Fibroblast of lung (primary cell): ENCODE measurements around the gene SUPT16H. TPM values are rescaled to one million over a fixed set of nuclear protein-coding genes. Genes with fewer than 3 reads are reported as not detected.

Experiments
- DNase-seq, 2 donors: peaks; one replicate each; pipeline versions ENCODE4 v3.0.0 to v3.0.0-alpha.2; 2010; ENCODE audit warnings: low read depth in 2 of 2
- H2AFZ ChIP-seq: 2 replicates; pipeline ENCODE4 v1.5.1; 2012; ENCODE audit warnings: low read length, control low read depth, inconsistent platforms
- H3K27ac ChIP-seq: 2 replicates; pipeline ENCODE4 v1.5.1; 2011; ENCODE audit warnings: low read length, control low read depth; ENCODE audit not compliant: insufficient read depth
- H3K27me3 ChIP-seq: 2 replicates; pipeline ENCODE4 v1.5.1; 2011; ENCODE audit warnings: mild to moderate bottlenecking, low read length; ENCODE audit not compliant: control insufficient read depth, insufficient read depth
- H3K36me3 ChIP-seq: 2 replicates; pipeline ENCODE4 v1.5.1; 2011; ENCODE audit warnings: low read length; ENCODE audit not compliant: control insufficient read depth, insufficient read depth
- H3K4me1 ChIP-seq: 2 replicates; pipeline ENCODE4 v1.5.1; 2011; ENCODE audit warnings: low read length; ENCODE audit not compliant: control insufficient read depth, insufficient read depth; ENCODE audit errors: extremely low read depth
- H3K4me2 ChIP-seq: 2 replicates; pipeline ENCODE4 v1.5.1; 2011; ENCODE audit warnings: low read length, control low read depth; ENCODE audit not compliant: insufficient read depth; ENCODE audit errors: extremely low read depth
- H3K4me3 ChIP-seq, 4 experiments: fragments of 200-600 bp in 1 of 4; sonication (generic) in 1 of 4; replicated peaks in 1 of 4; 2 replicates each; pipeline ENCODE4 v1.5.1; 2011 to 2016; ENCODE audit warnings: low read length in 4 of 4, low read depth in 3 of 4, mild to moderate bottlenecking in 3 of 4, control low read depth in 2 of 4, inconsistent platforms in 1 of 4, mixed read lengths in 1 of 4; ENCODE audit not compliant: insufficient read depth in 1 of 4; ENCODE audit errors: control extremely low read depth in 1 of 4
- H3K79me2 ChIP-seq: 2 replicates; pipeline ENCODE4 v1.5.1; 2012; ENCODE audit warnings: mild to moderate bottlenecking, low read length, inconsistent platforms; ENCODE audit not compliant: control insufficient read depth, insufficient read depth
- H3K9ac ChIP-seq: 2 replicates; pipeline ENCODE4 v1.5.1; 2011; ENCODE audit warnings: mild to moderate bottlenecking, low read length, control low read depth; ENCODE audit not compliant: insufficient read depth
- H3K9me3 ChIP-seq: 2 replicates; pipeline ENCODE4 v1.5.1; 2012; ENCODE audit warnings: low read depth, low read length; ENCODE audit not compliant: control insufficient read depth, insufficient read depth
- H4K20me1 ChIP-seq: 2 replicates; pipeline ENCODE4 v1.5.1; 2011; ENCODE audit warnings: low read length; ENCODE audit not compliant: control insufficient read depth, insufficient read depth; ENCODE audit errors: extremely low read depth
- CTCF ChIP-seq, 2 donors: IDR thresholded peaks in 1 of 2; conservative IDR thresholded peaks in 1 of 2; 1 replicate in 1 of 2; 2 replicates in 1 of 2; pipeline ENCODE4 v1.5.1; 2011 to 2012; ENCODE audit warnings: low read length in 2 of 2, control low read depth in 1 of 2, inconsistent platforms in 1 of 2, low read depth in 1 of 2, mild to moderate bottlenecking in 1 of 2
- EZH2 ChIP-seq: IDR thresholded peaks from 2 replicates; pipeline ENCODE4 v1.5.1; 2012; ENCODE audit warnings: low read length, control low read depth, mild to moderate bottlenecking; ENCODE audit errors: missing control alignments
- polyA plus RNA-seq, 2 donors: library from polyadenylated mRNA; depleted of rRNA in 1 of 2; stranded (reverse) in 1 of 2; unstranded in 1 of 2; fragments of >200 nt; gene quantifications; 2 replicates each; pipeline ENCODE4 v1.2.1, GENCODE V29; 2011 to 2012; ENCODE audit warnings: missing spikeins in 1 of 2
- total RNA-seq: library from RNA; depleted of rRNA; stranded (reverse); fragments of >200 nt; gene quantifications from 2 replicates; pipeline ENCODE4 v1.2.1, GENCODE V29; 2014

SUPT16H gene
- total and polyA plus RNA-seq, 2 donors (not counting 1 experiment from before 2014, with no cell fraction given): 58.7 to 66.1 TPM

DNA sequence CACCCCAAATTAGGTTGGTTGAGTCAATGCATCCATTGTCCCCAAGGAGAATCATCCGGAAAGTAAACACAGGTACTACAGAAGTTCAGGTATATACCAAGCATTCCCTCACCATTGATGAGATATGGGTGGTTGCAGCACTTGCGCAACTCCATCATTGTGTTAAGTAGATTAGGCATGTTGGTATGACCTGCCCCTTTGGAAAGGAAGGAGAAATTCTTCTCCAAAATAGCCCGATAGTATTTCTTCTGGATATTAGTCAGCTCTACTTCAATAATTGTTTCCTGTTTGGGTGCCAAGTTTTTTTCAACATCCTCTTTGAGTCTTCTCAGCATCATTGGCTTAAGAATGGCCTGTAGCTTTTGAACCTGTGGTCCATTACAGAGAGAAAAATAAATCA, 21.3 kb upstream of the SUPT16H start:
- TF ChIP-seq CTCF (conservative IDR thresholded peaks at IDR 0.05 in 1 of 2, IDR thresholded peaks at IDR 0.05 in 1 of 2; ENCODE audit: low read depth in 1 of 2, low read length in 2 of 2) (no peak), EZH2 (no peak)
- Histone ChIP-seq H3K9me3 (no peaks in the 10 kb centered on the region), H3K4me3 (no peak overlapping the region), H3K4me1 (no peaks in the 10 kb centered on the region), H3K27me3 (no peaks in the 10 kb centered on the region), H3K27ac (no peak overlapping the region), H4K20me1 (no peaks in the 10 kb centered on the region), H3K79me2 (no peaks in the 10 kb centered on the region), H3K9ac (no peak overlapping the region), H3K4me2 (no peak overlapping the region), H2AFZ (no peak overlapping the region), H3K36me3 (peaks cover 23% of the 10 kb centered on the region)
- DNase-seq: no peak

- H2AFZ ChIP-seq: no peak overlapping the region
- H3K9me3 ChIP-seq: no peaks in the 10 kb centered on the region
- no peaks in the 10 kb centered on the region for H3K27me3 ChIP-seq
- TF ChIP-seq EZH2 (no peak), CTCF (conservative IDR thresholded peaks at IDR 0.05 in 1 of 2, IDR thresholded peaks at IDR 0.05 in 1 of 2; ENCODE audit: low read depth in 1 of 2, low read length in 2 of 2) (no peak)
- H4K20me1 ChIP-seq: no peaks in the 10 kb centered on the region
- no peaks in the 10 kb centered on the region for H3K79me2 ChIP-seq
- H3K36me3 ChIP-seq: peaks cover 18% of the 10 kb centered on the region
- no peak overlapping the region for H3K4me2 ChIP-seq
- H3K4me1 ChIP-seq: no peaks in the 10 kb centered on the region
- DNase-seq: no peak
- no peak overlapping the region for H3K27ac ChIP-seq
- no peak overlapping the region for H3K4me3 ChIP-seq
- no peak overlapping the region for H3K9ac ChIP-seq
Measured at GRCh38 chr14:21399311-21399870, 15.6 kb upstream of the SUPT16H start.

- Histone ChIP-seq H4K20me1 (no peaks in the 10 kb centered on the region), H3K4me1 (no peaks in the 10 kb centered on the region), H3K9me3 (no peaks in the 10 kb centered on the region), H3K27me3 (no peaks in the 10 kb centered on the region), H2AFZ (no peak overlapping the region), H3K36me3 (peaks cover 22% of the 10 kb centered on the region), H3K27ac (no peak overlapping the region), H3K4me2 (no peak overlapping the region), H3K79me2 (no peaks in the 10 kb centered on the region), H3K4me3 (no peak overlapping the region), H3K9ac (no peak overlapping the region)
- TF ChIP-seq EZH2 (no peak), CTCF (conservative IDR thresholded peaks at IDR 0.05 in 1 of 2, IDR thresholded peaks at IDR 0.05 in 1 of 2; ENCODE audit: low read depth in 1 of 2, low read length in 2 of 2) (no peak)
- no peak for DNase-seq
Measured at GRCh38 chr14:21398901-21399300, 15.1 kb upstream of the SUPT16H start.
